ENCODE data around the gene PPFIBP1. TPM values are rescaled to one million over a fixed set of nuclear protein-coding genes. Genes with fewer than 3 reads are reported as not detected.
A peak's percentile ranks its signal among the peaks of the same experiment; 100 is the strongest.

Gene PPFIBP1
- polyA plus RNA-seq, 1 of the 3 experiments (the other 2 are of a cell fraction) = 55.0 TPM

- no peaks in the 10 kb centered on the region for H3K79me2 ChIP-seq (ENCODE audit: insufficient read depth)
- CTCF ChIA-PET = no interaction called here
Observed at GRCh38 chr12:27502021-27502435, 22.0 kb upstream of the PPFIBP1 start.

DNA sequence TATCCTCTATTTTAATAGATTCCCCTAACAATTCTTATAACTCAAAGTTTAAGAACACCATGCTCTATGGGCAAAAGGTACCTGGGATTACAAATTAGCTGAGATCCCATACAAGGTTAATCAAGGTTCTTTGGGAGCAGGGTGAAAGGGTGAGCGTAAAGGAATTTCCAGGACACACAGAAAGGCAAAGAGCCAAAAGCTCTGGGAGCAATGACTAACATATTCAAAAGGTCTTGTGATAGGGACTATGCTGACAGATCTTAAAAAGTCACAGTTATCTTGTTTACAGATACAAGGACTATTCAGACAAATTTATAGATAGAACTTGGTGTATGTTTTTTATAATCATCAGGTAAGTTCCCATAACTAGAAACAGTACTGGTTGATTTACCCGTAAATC lies 19.5 kb upstream of the PPFIBP1 start:
- POLR2A ChIA-PET = no interaction called here
- Histone ChIP-seq H4K20me1 (ENCODE audit: insufficient read depth) (no peaks in the 10 kb centered on the region), H3F3A (replicated peaks; ENCODE audit: insufficient read depth) (peaks cover 7% of the 10 kb centered on the region), H3K36me3 (replicated peaks in 1 of 2; ENCODE audit: control insufficient read depth in 1 of 2, insufficient read depth in 2 of 2, low read length in 1 of 2) (no peaks in the 10 kb centered on the region), H3K9me3 (no peaks in the 10 kb centered on the region; the same call in 1 of the 2 replicates), H3K9ac (peak overlapping the region; percentile 54; the same call in 1 of the 2 replicates), H3K4me2 (peak overlapping the region; percentile 54), H3K4me3 (ENCODE audit: low read depth in 2 of 2, low read length in 1 of 2) (no peak overlapping the region), H3K27me3 (ENCODE audit: insufficient read depth) (no peaks in the 10 kb centered on the region), H2AFZ (ENCODE audit: low read depth) (no peak overlapping the region), H3K27ac (ENCODE audit: low read depth in 2 of 2, low read length in 1 of 2) (peak overlapping the region; percentile 76 to 89; a peak in 3 of 4 replicates), H3K4me1 (ENCODE audit: control insufficient read depth in 1 of 2, insufficient read depth in 2 of 2, low read depth in 1 of 2, low read length in 1 of 2) (peaks cover 2 to 6% of the 10 kb centered on the region in 2 experiments; a peak in 3 of 4 replicates), H3K9me2 (no peaks in the 10 kb centered on the region), H3K79me2 (ENCODE audit: insufficient read depth) (no peaks in the 10 kb centered on the region)
- 67% methylated on average over 2 of the region's 2 CpGs for WGBS (ENCODE audit: low lambda C conversion rate)
- CTCF ChIA-PET = interaction anchor here (0.6 to 1.1 kb wide), 3 partner anchors 10 to 131 kb away, joined by 3 to 4 read pairs (median 3); no protein-coding TSS in a partner anchor
- TF ChIP-seq JUND (IDR thresholded peaks at IDR 0.05) = no peak
- TF ChIP-seq TCF12 (IDR thresholded peaks at IDR 0.05) = peak; percentile 10; the same call in 1 of the 2 replicates
- peak; percentile 43; the same call in 1 of the 2 replicates for TF ChIP-seq RXRA (IDR thresholded peaks at IDR 0.05; ENCODE audit: borderline replicate concordance, low read depth)
- peak; percentile 45; the same call in 1 of the 2 replicates for TF ChIP-seq NFIC (IDR thresholded peaks at IDR 0.05; ENCODE audit: borderline replicate concordance)
- no peak for DNase-seq

More at GRCh38 chr12:27502021-27502435, 22.0 kb upstream of the PPFIBP1 start:
- peaks cover 2 to 6% of the 10 kb centered on the region in 2 experiments; a peak in 3 of 4 replicates for H3K4me1 ChIP-seq (ENCODE audit: control insufficient read depth in 1 of 2, insufficient read depth in 2 of 2, low read depth in 1 of 2, low read length in 1 of 2)
- H3K36me3 ChIP-seq (replicated peaks in 1 of 2; ENCODE audit: control insufficient read depth in 1 of 2, insufficient read depth in 2 of 2, low read length in 1 of 2) = no peaks in the 10 kb centered on the region
- no peak for DNase-seq
- H3K27ac ChIP-seq (ENCODE audit: low read depth in 2 of 2, low read length in 1 of 2) = no peak overlapping the region
- H3K4me3 ChIP-seq (ENCODE audit: low read depth in 2 of 2, low read length in 1 of 2) = no peak overlapping the region
- H3K9me3 ChIP-seq = no peaks in the 10 kb centered on the region; the same call in 1 of the 2 replicates
- no peak overlapping the region for H3K9ac ChIP-seq
- H3K4me2 ChIP-seq = no peak overlapping the region
- WGBS (ENCODE audit: low lambda C conversion rate) = 85% methylated on average over 6 of the region's 6 CpGs
- no peak overlapping the region for H2AFZ ChIP-seq (ENCODE audit: low read depth)
- TF ChIP-seq RAD21 (IDR thresholded peaks at IDR 0.05; ENCODE audit: low read length) (no peak), GATA2 (CRISPR knock-in tag; IDR thresholded peaks at IDR 0.05) (no peak)
- TF ChIP-seq, protein P1, sequence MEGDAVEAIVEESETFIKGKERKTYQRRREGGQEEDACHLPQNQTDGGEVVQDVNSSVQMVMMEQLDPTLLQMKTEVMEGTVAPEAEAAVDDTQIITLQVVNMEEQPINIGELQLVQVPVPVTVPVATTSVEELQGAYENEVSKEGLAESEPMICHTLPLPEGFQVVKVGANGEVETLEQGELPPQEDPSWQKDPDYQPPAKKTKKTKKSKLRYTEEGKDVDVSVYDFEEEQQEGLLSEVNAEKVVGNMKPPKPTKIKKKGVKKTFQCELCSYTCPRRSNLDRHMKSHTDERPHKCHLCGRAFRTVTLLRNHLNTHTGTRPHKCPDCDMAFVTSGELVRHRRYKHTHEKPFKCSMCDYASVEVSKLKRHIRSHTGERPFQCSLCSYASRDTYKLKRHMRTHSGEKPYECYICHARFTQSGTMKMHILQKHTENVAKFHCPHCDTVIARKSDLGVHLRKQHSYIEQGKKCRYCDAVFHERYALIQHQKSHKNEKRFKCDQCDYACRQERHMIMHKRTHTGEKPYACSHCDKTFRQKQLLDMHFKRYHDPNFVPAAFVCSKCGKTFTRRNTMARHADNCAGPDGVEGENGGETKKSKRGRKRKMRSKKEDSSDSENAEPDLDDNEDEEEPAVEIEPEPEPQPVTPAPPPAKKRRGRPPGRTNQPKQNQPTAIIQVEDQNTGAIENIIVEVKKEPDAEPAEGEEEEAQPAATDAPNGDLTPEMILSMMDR (IDR thresholded peaks at IDR 0.05) = no peak
- H4K20me1 ChIP-seq (ENCODE audit: insufficient read depth) = no peaks in the 10 kb centered on the region
- H3K27me3 ChIP-seq (ENCODE audit: insufficient read depth) = no peaks in the 10 kb centered on the region
- H3F3A ChIP-seq (replicated peaks; ENCODE audit: insufficient read depth) = peaks cover 7% of the 10 kb centered on the region
- POLR2A ChIA-PET = no interaction called here
- H3K9me2 ChIP-seq = no peaks in the 10 kb centered on the region

GRCh38 chr12:27505109-27505508 lies 18.9 kb upstream of the PPFIBP1 start:
- peak overlapping the region; percentile 54 for H3K4me2 ChIP-seq
- no peaks in the 10 kb centered on the region for H4K20me1 ChIP-seq (ENCODE audit: insufficient read depth)
- H3K4me1 ChIP-seq (ENCODE audit: control insufficient read depth in 1 of 2, insufficient read depth in 2 of 2, low read depth in 1 of 2, low read length in 1 of 2) = peaks cover 2 to 6% of the 10 kb centered on the region in 2 experiments; a peak in 3 of 4 replicates
- H2AFZ ChIP-seq (ENCODE audit: low read depth) = 0 out of 2 replicates have a peak overlapping the region, but pooled peaks have one; percentile 23
- H3K27me3 ChIP-seq (ENCODE audit: insufficient read depth) = no peaks in the 10 kb centered on the region
- 5% methylated on average over 2 of the region's 2 CpGs for WGBS (ENCODE audit: low lambda C conversion rate)
- H3K79me2 ChIP-seq (ENCODE audit: insufficient read depth) = no peaks in the 10 kb centered on the region
- no peaks in the 10 kb centered on the region for H3K36me3 ChIP-seq (replicated peaks in 1 of 2; ENCODE audit: control insufficient read depth in 1 of 2, insufficient read depth in 2 of 2, low read length in 1 of 2)
- DNase-seq = no peak
- no peaks in the 10 kb centered on the region; the same call in 1 of the 2 replicates for H3K9me3 ChIP-seq
- H3K27ac ChIP-seq (ENCODE audit: low read depth in 2 of 2, low read length in 1 of 2) = peak overlapping the region; percentile 76 to 89; a peak in 3 of 4 replicates
- POLR2A ChIA-PET = no interaction called here
- peak overlapping the region; percentile 54; the same call in 1 of the 2 replicates for H3K9ac ChIP-seq
- CTCF ChIA-PET = interaction anchor here (0.6 to 1.1 kb wide), 2 partner anchors 9 to 131 kb away, joined by 3 read pairs; no protein-coding TSS in a partner anchor
- H3K4me3 ChIP-seq (ENCODE audit: low read depth in 2 of 2, low read length in 1 of 2) = no peak overlapping the region
- H3K9me2 ChIP-seq = no peaks in the 10 kb centered on the region
- H3F3A ChIP-seq (replicated peaks; ENCODE audit: insufficient read depth) = peaks cover 7% of the 10 kb centered on the region
- no peak for TF ChIP-seq GATA2 (CRISPR knock-in tag; IDR thresholded peaks at IDR 0.05)
- no peak for TF ChIP-seq RCOR1 (IDR thresholded peaks at IDR 0.05; ENCODE audit: low read length)
- TF ChIP-seq POLR2AphosphoS5 (IDR thresholded peaks at IDR 0.05; ENCODE audit: low read depth, low read length) = peak; percentile 66; the same call in 1 of the 2 replicates
- peak; percentile 74; the same call in 1 of the 2 replicates for TF ChIP-seq TEAD4 (IDR thresholded peaks at IDR 0.05; ENCODE audit: borderline replicate concordance, insufficient read depth)
- no peak for TF ChIP-seq CHD2 (IDR thresholded peaks at IDR 0.05; ENCODE audit: low read length, partially characterized antibody)
- TF ChIP-seq RAD21 (IDR thresholded peaks at IDR 0.05; ENCODE audit: low read length) = no peak
- TF ChIP-seq FOSL2 (IDR thresholded peaks at IDR 0.05; ENCODE audit: borderline replicate concordance, low read depth) = peak; percentile 87
- no peak for TF ChIP-seq SMC3 (IDR thresholded peaks at IDR 0.05; ENCODE audit: low read depth, low read length)
- no peak for TF ChIP-seq ELF1 (IDR thresholded peaks at IDR 0.05)
- TF ChIP-seq, protein P2, sequence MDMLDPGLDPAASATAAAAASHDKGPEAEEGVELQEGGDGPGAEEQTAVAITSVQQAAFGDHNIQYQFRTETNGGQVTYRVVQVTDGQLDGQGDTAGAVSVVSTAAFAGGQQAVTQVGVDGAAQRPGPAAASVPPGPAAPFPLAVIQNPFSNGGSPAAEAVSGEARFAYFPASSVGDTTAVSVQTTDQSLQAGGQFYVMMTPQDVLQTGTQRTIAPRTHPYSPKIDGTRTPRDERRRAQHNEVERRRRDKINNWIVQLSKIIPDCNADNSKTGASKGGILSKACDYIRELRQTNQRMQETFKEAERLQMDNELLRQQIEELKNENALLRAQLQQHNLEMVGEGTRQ (IDR thresholded peaks at IDR 0.05; ENCODE audit: borderline replicate concordance, low read depth, low read length) = no peak
- no peak for TF ChIP-seq RFX5 (IDR thresholded peaks at IDR 0.05; ENCODE audit: low read length)
- TF ChIP-seq TCF12 (IDR thresholded peaks at IDR 0.05) = peak; percentile 96
- TF ChIP-seq, protein P1 (IDR thresholded peaks at IDR 0.05) = no peak
- TF ChIP-seq EZH2phosphoT487 (IDR thresholded peaks at IDR 0.05; ENCODE audit: borderline replicate concordance, low read depth) = no peak

All from SK-N-SH (cell line).